ENCODE results near the gene GTSF1L.

GTSF1L gene

GRCh38 chr20:43711098-43711654 is 15.6 kb downstream of the GTSF1L start:
- TF ChIP-seq CTCF (IDR thresholded peaks at IDR 0.05; ENCODE audit: low read depth, low read length): no peak
- no peak overlapping the region for H3K4me3 ChIP-seq (replicated peaks in 1 of 2; ENCODE audit: low read depth in 2 of 2, low read length in 2 of 2)
- DNase-seq (ENCODE audit: low read depth in 2 of 2): no peak

GRCh38 chr20:43710370-43711044 is 16.3 kb downstream of the GTSF1L start:
- no peak for DNase-seq (ENCODE audit: low read depth in 2 of 2)

GRCh38 chr20:43702502-43702901 is 24.3 kb downstream of the GTSF1L start:
- TF ChIP-seq CTCF (IDR thresholded peaks at IDR 0.05; ENCODE audit: low read depth, low read length): no peak
- H3K4me3 ChIP-seq (replicated peaks in 1 of 2; ENCODE audit: low read depth in 2 of 2, low read length in 2 of 2): no peak overlapping the region
- DNase-seq (ENCODE audit: low read depth in 2 of 2): no peak

More at GRCh38 chr20:43710370-43711044, 16.3 kb downstream of the GTSF1L start:
- H3K4me3 ChIP-seq (replicated peaks in 1 of 2; ENCODE audit: low read depth in 2 of 2, low read length in 2 of 2): no peak overlapping the region
- TF ChIP-seq CTCF (IDR thresholded peaks at IDR 0.05; ENCODE audit: low read depth, low read length): no peak

GRCh38 chr20:43700627-43701026 is 26.2 kb downstream of the GTSF1L start:
- H3K4me3 ChIP-seq (replicated peaks in 1 of 2; ENCODE audit: low read depth in 2 of 2, low read length in 2 of 2): no peak overlapping the region
- no peak for TF ChIP-seq CTCF (IDR thresholded peaks at IDR 0.05; ENCODE audit: low read depth, low read length)
- no peak for DNase-seq (ENCODE audit: low read depth in 2 of 2)

GRCh38 chr20:43699941-43700565 is 26.7 kb downstream of the GTSF1L start:
- DNase-seq (ENCODE audit: low read depth in 2 of 2): no peak
- H3K4me3 ChIP-seq (replicated peaks in 1 of 2; ENCODE audit: low read depth in 2 of 2, low read length in 2 of 2): no peak overlapping the region
- no peak for TF ChIP-seq CTCF (IDR thresholded peaks at IDR 0.05; ENCODE audit: low read depth, low read length)

GRCh38 chr20:43695571-43695970 is 31.2 kb downstream of the GTSF1L start:
- no peak overlapping the region for H3K4me3 ChIP-seq (replicated peaks in 1 of 2; ENCODE audit: low read depth in 2 of 2, low read length in 2 of 2)
- TF ChIP-seq CTCF (IDR thresholded peaks at IDR 0.05; ENCODE audit: low read depth, low read length): no peak
- no peak for DNase-seq (ENCODE audit: low read depth in 2 of 2)
